GM23338 (cell line): ENCODE data around the gene NT5C3B. TPM values are rescaled to one million over a fixed set of nuclear protein-coding genes. Genes with fewer than 3 reads are reported as not detected.

Source experiments
- ATAC-seq: fragments of 200-7000 bp; cut with Tn5 transposase; 3 replicates; pipeline ENCODE4 v1.9.1; 2020
- DNase-seq: peaks from one replicate; pipeline ENCODE4 v3.0.0-alpha.2; 2015; ENCODE audit warnings: low spot score
- H2AFZ ChIP-seq: fragments of 200-600 bp; sonication (generic); 2 replicates; pipeline ENCODE4 v1.8.0; 2016; ENCODE audit warnings: antibody characterized with exemption, mild to moderate bottlenecking, moderate library complexity
- H3F3A ChIP-seq: fragments of 200-600 bp; sonication (generic); replicated peaks from 2 replicates; pipeline ENCODE4 v1.8.0; 2017; ENCODE audit warnings: antibody characterized with exemption, mixed run types, low read depth
- H3K27ac ChIP-seq: fragments of 200-600 bp; sonication (generic); 2 replicates; pipeline ENCODE4 v1.6.1; 2016; ENCODE audit warnings: low read depth
- H3K27me3 ChIP-seq: fragments of 200-600 bp; sonication (generic); 2 replicates; pipeline ENCODE4 v1.8.0; 2016; ENCODE audit warnings: mild to moderate bottlenecking, mixed run types, moderate library complexity; ENCODE audit not compliant: insufficient read depth
- H3K36me3 ChIP-seq: fragments of 200-600 bp; sonication (generic); 2 replicates; pipeline ENCODE4 v1.8.0; 2016; ENCODE audit warnings: mild to moderate bottlenecking; ENCODE audit not compliant: insufficient read depth
- H3K4me1 ChIP-seq: fragments of 200-600 bp; sonication (generic); 2 replicates; pipeline ENCODE4 v1.8.0; 2016; ENCODE audit warnings: mild to moderate bottlenecking, moderate library complexity; ENCODE audit not compliant: insufficient read depth
- H3K4me2 ChIP-seq: fragments of 200-600 bp; sonication (generic); 2 replicates; pipeline ENCODE4 v1.7.1; 2017; ENCODE audit warnings: mixed run types
- H3K4me3 ChIP-seq: fragments of 200-600 bp; sonication (generic); 2 replicates; pipeline ENCODE4 v1.6.1; 2016; ENCODE audit warnings: mixed run types
- H3K79me2 ChIP-seq: fragments of 200-600 bp; sonication (generic); replicated peaks from 2 replicates; pipeline ENCODE4 v1.8.0; 2017; ENCODE audit warnings: mild to moderate bottlenecking; ENCODE audit not compliant: insufficient read depth
- H3K9me2 ChIP-seq: fragments of 200-600 bp; sonication (generic); 2 replicates; pipeline ENCODE4 v1.8.0; 2017; ENCODE audit not compliant: insufficient read depth
- H4K20me1 ChIP-seq: fragments of 200-600 bp; sonication (generic); replicated peaks from 2 replicates; pipeline ENCODE4 v1.8.0; 2017; ENCODE audit warnings: mild to moderate bottlenecking; ENCODE audit not compliant: insufficient read depth
- H3K27ac Mint-ChIP-seq: 2 replicates; pipeline ENCODE4 v1.8.0; 2020; ENCODE audit warnings: inconsistent platforms, mild to moderate bottlenecking, moderate library complexity, mixed read lengths
- H3K27me3 Mint-ChIP-seq: 3 replicates; pipeline ENCODE4 v1.8.0; 2022; ENCODE audit warnings: low read depth, mild to moderate bottlenecking, moderate library complexity, mixed read lengths, inconsistent platforms; ENCODE audit not compliant: insufficient read depth, poor library complexity
- H3K36me3 Mint-ChIP-seq: 3 replicates; pipeline ENCODE4 v1.8.0; 2021; ENCODE audit warnings: low read depth, mild to moderate bottlenecking, inconsistent platforms, moderate library complexity, mixed read lengths
- H3K4me1 Mint-ChIP-seq: 3 replicates; pipeline ENCODE4 v1.8.0; 2020; ENCODE audit warnings: mild to moderate bottlenecking, inconsistent platforms, mixed read lengths
- H3K4me3 Mint-ChIP-seq: 3 replicates; pipeline ENCODE4 v1.8.0; 2021; ENCODE audit warnings: moderate library complexity, mild to moderate bottlenecking, inconsistent platforms, mixed read lengths
- H3K9me3 Mint-ChIP-seq: 3 replicates; pipeline ENCODE4 v1.8.0; 2020; ENCODE audit warnings: moderate library complexity, mild to moderate bottlenecking, inconsistent platforms, mixed read lengths
- EZH2 ChIP-seq: fragments of 200-600 bp; sonication (generic); IDR thresholded peaks from one replicate; pipeline ENCODE4 v1.8.0; 2017; ENCODE audit warnings: antibody characterized with exemption, mild to moderate bottlenecking, low read depth; ENCODE audit not compliant: unreplicated experiment
- JUNB ChIP-seq: IDR thresholded peaks from one replicate; pipeline ENCODE4 v1.6.1; 2016; ENCODE audit warnings: antibody characterized with exemption; ENCODE audit not compliant: unreplicated experiment
- NANOG ChIP-seq: IDR thresholded peaks from 2 replicates; pipeline ENCODE4 v1.6.1; 2016; ENCODE audit warnings: antibody characterized with exemption, borderline replicate concordance
- POLR2AphosphoS5 ChIP-seq: IDR thresholded peaks from 2 replicates; pipeline ENCODE4 v1.6.1; 2016; ENCODE audit warnings: antibody characterized with exemption, low read depth
- STAT1 ChIP-seq: IDR thresholded peaks from one replicate; pipeline ENCODE4 v1.6.1; 2016; ENCODE audit warnings: antibody characterized with exemption; ENCODE audit not compliant: unreplicated experiment
- ZNF331 ChIP-seq: fragments of 250-450 bp; sonication (Bioruptor Pico); IDR thresholded peaks from 2 replicates; pipeline ENCODE4 v1.5.0; 2020; ENCODE audit warnings: low read depth, mild to moderate bottlenecking, moderate library complexity
- polyA plus RNA-seq: library from polyadenylated mRNA; unstranded; fragments of >200 nt; fragmentation: Nextera tagmentation; extraction: Ambion mirVana; gene quantifications from 2 replicates; pipeline ENCODE4 v1.2.1, GENCODE V29; 2016
- total RNA-seq: library from RNA; depleted of rRNA; stranded (reverse); fragments of >200 nt; shearing (Covaris generic); gene quantifications from 2 replicates; pipeline ENCODE4 v1.2.3, GENCODE V29; 2014
- TF ChIP-seq, protein P1 (sequence below): IDR thresholded peaks from one replicate; pipeline ENCODE4 v1.6.1; 2018; ENCODE audit warnings: antibody characterized with exemption; ENCODE audit not compliant: unreplicated experiment
- TF ChIP-seq, protein P2 (sequence below): fragments of 250-450 bp; sonication (Bioruptor Pico); IDR thresholded peaks from 2 replicates; pipeline ENCODE4 v1.5.0; 2020; ENCODE audit warnings: mild to moderate bottlenecking, moderate library complexity

The NT5C3B gene
- total and polyA plus RNA-seq, 2 experiments from 2014 or later = 58.2 to 78.3 TPM

GRCh38 chr17:41869426-41869825, 33.4 kb upstream of the NT5C3B start:
- Histone ChIP-seq H3K4me3 (no peak overlapping the region), H3F3A (peaks cover 47% of the 10 kb centered on the region), H3K79me2 (peaks cover 4% of the 10 kb centered on the region), H3K4me2 (no peak overlapping the region), H3K27ac (no peak overlapping the region), H3K27me3 (no peaks in the 10 kb centered on the region), H4K20me1 (peaks cover 8% of the 10 kb centered on the region), H2AFZ (no peak overlapping the region), H3K4me1 (no peaks in the 10 kb centered on the region), H3K36me3 (peaks cover 72% of the 10 kb centered on the region), H3K9me2 (no peaks in the 10 kb centered on the region)
- DNase-seq (no peak), ATAC-seq (no peak)
- H3K4me1 Mint-ChIP-seq = no peaks in the 10 kb centered on the region
- peaks cover 82% of the 10 kb centered on the region for H3K36me3 Mint-ChIP-seq
- H3K9me3 Mint-ChIP-seq = no peaks in the 10 kb centered on the region
- no peak overlapping the region for H3K4me3 Mint-ChIP-seq
- TF ChIP-seq, protein P1, sequence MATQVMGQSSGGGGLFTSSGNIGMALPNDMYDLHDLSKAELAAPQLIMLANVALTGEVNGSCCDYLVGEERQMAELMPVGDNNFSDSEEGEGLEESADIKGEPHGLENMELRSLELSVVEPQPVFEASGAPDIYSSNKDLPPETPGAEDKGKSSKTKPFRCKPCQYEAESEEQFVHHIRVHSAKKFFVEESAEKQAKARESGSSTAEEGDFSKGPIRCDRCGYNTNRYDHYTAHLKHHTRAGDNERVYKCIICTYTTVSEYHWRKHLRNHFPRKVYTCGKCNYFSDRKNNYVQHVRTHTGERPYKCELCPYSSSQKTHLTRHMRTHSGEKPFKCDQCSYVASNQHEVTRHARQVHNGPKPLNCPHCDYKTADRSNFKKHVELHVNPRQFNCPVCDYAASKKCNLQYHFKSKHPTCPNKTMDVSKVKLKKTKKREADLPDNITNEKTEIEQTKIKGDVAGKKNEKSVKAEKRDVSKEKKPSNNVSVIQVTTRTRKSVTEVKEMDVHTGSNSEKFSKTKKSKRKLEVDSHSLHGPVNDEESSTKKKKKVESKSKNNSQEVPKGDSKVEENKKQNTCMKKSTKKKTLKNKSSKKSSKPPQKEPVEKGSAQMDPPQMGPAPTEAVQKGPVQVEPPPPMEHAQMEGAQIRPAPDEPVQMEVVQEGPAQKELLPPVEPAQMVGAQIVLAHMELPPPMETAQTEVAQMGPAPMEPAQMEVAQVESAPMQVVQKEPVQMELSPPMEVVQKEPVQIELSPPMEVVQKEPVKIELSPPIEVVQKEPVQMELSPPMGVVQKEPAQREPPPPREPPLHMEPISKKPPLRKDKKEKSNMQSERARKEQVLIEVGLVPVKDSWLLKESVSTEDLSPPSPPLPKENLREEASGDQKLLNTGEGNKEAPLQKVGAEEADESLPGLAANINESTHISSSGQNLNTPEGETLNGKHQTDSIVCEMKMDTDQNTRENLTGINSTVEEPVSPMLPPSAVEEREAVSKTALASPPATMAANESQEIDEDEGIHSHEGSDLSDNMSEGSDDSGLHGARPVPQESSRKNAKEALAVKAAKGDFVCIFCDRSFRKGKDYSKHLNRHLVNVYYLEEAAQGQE = no peak
- TF ChIP-seq EZH2 (no peak), JUNB (no peak), ZNF331 (CRISPR knock-in tag) (no peak), NANOG (no peak), POLR2AphosphoS5 (no peak)
- no peak overlapping the region for H3K27ac Mint-ChIP-seq
- H3K27me3 Mint-ChIP-seq = peaks cover 7% of the 10 kb centered on the region

- Mint-ChIP-seq H3K27ac (no peak overlapping the region), H3K4me1 (no peaks in the 10 kb centered on the region), H3K36me3 (peaks cover 73% of the 10 kb centered on the region), H3K9me3 (no peaks in the 10 kb centered on the region), H3K27me3 (peaks cover 7% of the 10 kb centered on the region), H3K4me3 (no peak overlapping the region; the same call in 2 of the 3 replicates)
- Histone ChIP-seq H3K79me2 (peaks cover 13% of the 10 kb centered on the region), H3K4me3 (no peak overlapping the region), H3K36me3 (peaks cover 64% of the 10 kb centered on the region), H3F3A (peaks cover 43% of the 10 kb centered on the region), H2AFZ (no peak overlapping the region), H3K4me2 (no peak overlapping the region), H3K27me3 (no peaks in the 10 kb centered on the region), H3K27ac (no peak overlapping the region), H3K4me1 (peaks cover 7% of the 10 kb centered on the region), H4K20me1 (peaks cover 15% of the 10 kb centered on the region), H3K9me2 (no peaks in the 10 kb centered on the region)
- no peak for ATAC-seq
- no peak for DNase-seq
- TF ChIP-seq ZNF331 (CRISPR knock-in tag) (no peak), STAT1 (no peak), JUNB (no peak), POLR2AphosphoS5 (no peak), NANOG (no peak)
- TF ChIP-seq, protein P1 = no peak
- TF ChIP-seq, protein P2, sequence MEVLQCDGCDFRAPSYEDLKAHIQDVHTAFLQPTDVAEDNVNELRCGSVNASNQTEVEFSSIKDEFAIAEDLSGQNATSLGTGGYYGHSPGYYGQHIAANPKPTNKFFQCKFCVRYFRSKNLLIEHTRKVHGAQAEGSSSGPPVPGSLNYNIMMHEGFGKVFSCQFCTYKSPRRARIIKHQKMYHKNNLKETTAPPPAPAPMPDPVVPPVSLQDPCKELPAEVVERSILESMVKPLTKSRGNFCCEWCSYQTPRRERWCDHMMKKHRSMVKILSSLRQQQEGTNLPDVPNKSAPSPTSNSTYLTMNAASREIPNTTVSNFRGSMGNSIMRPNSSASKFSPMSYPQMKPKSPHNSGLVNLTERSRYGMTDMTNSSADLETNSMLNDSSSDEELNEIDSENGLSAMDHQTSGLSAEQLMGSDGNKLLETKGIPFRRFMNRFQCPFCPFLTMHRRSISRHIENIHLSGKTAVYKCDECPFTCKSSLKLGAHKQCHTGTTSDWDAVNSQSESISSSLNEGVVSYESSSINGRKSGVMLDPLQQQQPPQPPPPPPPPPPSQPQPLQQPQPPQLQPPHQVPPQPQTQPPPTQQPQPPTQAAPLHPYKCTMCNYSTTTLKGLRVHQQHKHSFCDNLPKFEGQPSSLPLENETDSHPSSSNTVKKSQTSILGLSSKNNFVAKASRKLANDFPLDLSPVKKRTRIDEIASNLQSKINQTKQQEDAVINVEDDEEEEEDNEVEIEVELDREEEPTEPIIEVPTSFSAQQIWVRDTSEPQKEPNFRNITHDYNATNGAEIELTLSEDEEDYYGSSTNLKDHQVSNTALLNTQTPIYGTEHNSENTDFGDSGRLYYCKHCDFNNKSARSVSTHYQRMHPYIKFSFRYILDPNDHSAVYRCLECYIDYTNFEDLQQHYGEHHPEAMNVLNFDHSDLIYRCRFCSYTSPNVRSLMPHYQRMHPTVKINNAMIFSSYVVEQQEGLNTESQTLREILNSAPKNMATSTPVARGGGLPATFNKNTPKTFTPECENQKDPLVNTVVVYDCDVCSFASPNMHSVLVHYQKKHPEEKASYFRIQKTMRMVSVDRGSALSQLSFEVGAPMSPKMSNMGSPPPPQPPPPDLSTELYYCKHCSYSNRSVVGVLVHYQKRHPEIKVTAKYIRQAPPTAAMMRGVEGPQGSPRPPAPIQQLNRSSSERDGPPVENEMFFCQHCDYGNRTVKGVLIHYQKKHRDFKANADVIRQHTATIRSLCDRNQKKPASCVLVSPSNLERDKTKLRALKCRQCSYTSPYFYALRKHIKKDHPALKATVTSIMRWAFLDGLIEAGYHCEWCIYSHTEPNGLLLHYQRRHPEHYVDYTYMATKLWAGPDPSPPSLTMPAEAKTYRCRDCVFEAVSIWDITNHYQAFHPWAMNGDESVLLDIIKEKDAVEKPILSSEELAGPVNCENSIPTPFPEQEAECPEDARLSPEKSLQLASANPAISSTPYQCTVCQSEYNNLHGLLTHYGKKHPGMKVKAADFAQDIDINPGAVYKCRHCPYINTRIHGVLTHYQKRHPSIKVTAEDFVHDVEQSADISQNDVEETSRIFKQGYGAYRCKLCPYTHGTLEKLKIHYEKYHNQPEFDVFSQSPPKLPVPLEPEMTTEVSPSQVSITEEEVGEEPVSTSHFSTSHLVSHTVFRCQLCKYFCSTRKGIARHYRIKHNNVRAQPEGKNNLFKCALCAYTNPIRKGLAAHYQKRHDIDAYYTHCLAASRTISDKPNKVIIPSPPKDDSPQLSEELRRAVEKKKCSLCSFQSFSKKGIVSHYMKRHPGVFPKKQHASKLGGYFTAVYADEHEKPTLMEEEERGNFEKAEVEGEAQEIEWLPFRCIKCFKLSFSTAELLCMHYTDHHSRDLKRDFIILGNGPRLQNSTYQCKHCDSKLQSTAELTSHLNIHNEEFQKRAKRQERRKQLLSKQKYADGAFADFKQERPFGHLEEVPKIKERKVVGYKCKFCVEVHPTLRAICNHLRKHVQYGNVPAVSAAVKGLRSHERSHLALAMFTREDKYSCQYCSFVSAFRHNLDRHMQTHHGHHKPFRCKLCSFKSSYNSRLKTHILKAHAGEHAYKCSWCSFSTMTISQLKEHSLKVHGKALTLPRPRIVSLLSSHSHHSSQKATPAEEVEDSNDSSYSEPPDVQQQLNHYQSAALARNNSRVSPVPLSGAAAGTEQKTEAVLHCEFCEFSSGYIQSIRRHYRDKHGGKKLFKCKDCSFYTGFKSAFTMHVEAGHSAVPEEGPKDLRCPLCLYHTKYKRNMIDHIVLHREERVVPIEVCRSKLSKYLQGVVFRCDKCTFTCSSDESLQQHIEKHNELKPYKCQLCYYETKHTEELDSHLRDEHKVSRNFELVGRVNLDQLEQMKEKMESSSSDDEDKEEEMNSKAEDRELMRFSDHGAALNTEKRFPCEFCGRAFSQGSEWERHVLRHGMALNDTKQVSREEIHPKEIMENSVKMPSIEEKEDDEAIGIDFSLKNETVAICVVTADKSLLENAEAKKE (CRISPR knock-in tag) = no peak
These were observed 32.5 kb upstream of the NT5C3B start for GRCh38 chr17:41868568-41868967.
